ENCODE data around the gene SUSD6.
"Not testable (repeated sequence)": the region's sequence is repeated elsewhere in the genome, so short reads cannot be mapped to it uniquely, and the experiment has no call there.

Gene SUSD6

DNA sequence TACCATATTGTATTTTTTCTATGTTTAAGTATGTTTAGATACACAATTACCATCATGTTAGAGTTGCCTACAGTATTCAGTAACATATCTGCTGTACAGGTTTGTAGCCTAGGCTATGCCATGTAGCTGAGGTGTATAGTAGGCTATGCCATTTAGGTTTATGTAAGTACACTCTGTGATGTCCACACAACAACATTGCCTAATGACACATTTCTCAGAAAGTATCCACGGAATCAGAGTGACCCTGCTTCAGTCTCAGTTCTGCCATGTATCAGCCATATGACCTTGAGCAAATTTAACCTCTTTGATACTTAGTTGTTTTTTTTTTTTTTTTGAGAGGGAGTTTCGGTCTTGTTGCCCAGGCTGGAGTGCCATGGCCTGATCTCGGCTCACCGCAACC is 12.7 kb downstream of the SUSD6 start:
- DNase-seq (ENCODE audit: low read depth in 2 of 2), result no peak

DNA sequence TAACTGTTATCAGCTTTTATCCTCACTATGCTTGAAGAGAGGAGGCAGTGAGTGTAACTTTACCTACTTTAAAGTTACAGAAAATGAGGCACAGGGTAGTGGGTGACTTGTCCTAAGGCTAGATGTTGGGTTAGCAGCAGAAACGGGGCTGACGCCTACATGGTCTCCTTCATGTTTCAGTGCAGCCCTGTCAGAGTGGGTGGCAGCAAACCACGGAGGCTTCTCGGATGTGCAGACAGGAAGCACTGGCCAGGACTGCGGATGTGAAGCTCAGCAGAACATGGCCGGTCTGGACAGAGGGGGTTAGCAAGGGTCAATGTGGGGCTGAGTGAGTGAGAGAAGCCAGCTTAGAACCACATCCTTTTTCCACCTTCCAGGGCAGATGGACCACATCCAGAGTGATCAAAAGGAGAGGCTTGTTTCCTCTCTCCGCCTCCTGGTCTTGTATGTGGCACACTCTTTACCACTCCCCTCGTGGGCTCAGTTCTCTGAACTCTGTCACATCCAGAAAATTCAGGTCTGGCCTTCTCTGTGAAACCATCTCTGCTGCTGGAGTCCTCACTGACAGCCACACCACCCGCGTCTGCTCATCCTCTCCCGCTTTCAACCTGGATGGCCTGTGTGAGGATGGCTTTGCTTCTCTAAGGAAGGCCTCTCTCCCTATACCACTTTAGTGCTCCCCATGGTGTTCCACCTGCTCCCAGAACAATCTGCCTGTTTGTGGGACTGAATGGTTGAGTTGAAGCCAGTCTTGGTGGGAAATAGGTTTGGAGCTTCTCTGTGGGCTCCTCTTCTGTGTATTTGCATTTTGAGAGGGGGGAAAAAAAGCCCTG is 14.1 kb downstream of the SUSD6 start:
- DNase-seq (ENCODE audit: low read depth in 2 of 2), result peak; percentile 72 to 74

DNA sequence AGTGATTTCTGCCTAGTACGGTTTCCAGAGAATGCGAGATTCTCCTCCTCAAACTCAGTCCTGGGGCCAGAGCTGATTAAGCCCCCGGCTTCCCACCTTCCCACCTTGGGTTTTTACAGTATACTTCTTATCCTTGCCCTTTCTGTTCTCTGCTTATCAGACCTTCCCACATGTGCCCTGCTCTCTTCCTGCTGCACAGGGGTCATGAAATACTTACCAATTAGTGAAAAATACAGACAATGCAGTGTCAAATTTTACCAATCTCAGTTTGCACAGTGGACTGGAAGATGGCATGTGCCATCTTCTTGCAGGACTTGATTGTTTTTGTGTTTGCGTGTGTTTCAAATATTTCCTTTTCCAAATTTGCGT is 14.7 kb downstream of the SUSD6 start:
- no peak for DNase-seq (ENCODE audit: low read depth in 2 of 2)

DNA sequence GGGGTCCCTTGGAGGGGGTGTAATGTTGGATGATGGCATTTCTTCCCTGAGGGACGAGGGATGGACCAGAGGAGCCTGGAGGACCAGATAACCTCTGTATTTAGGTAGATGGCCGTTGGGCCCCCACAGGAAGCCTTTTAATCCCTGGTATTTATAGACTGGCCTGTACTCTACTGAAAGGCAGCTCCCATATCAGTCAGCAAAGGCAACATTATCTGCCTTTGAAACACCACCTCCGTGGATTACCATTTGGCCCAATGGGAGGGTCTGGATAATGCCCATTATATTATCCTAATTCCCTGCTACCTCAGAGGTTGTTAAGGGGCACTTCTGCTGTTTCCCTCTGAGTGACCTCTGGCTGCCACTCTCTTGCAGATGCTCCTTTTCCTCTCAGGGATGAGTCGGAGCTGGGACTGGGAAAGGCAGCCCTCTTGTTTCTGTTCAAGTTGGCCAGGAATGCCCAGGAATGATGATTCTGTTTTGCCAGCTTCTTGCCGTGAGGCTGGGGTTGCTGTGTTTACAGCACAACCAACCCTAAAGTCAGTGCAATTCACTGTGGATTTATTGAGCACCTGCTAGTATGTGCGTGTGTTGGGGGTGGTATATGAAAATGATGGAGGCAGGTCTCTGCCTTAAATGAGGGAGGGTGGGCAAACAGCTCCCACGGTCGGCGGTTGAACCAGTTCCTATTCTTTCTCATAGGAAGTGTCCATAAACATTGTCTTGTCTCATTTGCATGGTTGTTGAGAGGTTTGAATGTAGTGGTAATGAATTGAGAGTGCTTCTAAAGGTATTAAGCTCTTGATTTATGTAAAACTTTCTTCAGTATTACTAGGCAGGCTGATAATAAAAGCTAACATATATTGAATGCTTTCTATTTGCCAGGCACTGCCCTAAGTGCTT is 18.1 kb downstream of the SUSD6 start:
- no peak for DNase-seq (ENCODE audit: low read depth in 2 of 2)

DNA sequence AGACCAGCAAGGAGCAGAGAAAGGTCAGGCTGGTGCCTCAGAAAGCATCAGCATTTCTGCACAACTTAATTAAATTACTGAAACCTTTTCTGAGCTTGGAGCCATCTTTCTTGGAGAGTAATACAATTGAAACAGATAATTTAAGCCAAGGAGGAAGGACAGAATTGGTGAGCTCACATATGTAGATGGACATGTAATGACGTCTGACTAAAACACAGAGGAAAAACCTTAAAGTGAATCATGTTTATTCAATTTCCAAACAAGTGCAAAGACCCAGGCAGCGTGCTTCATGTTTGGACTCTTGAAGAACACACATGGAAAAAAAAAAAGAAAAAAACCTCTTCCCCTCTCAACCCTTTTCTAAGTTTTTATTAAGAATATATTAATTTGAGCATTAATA is 19.0 kb downstream of the SUSD6 start:
- DNase-seq (ENCODE audit: low read depth in 2 of 2), result no peak

DNA sequence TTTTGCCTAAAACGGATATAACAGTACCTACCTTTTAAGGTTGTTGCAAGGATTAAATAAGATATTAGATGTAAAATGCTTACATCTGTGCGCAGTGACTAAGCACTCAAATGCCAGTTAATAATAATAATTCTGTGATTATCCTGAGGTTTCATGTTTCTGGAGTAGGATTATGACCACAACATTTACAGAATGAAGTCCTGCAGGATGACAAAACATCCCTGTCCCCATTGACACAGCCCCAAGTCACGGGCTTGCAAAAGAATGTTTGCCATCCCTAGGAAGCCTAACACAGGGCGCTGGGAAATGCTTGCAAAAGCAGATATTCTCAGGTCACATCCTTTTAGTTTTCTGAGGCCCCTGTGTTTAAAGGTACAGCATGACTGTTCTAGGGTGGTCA is 20.1 kb downstream of the SUSD6 start:
- no peak for DNase-seq (ENCODE audit: low read depth in 2 of 2)

DNA sequence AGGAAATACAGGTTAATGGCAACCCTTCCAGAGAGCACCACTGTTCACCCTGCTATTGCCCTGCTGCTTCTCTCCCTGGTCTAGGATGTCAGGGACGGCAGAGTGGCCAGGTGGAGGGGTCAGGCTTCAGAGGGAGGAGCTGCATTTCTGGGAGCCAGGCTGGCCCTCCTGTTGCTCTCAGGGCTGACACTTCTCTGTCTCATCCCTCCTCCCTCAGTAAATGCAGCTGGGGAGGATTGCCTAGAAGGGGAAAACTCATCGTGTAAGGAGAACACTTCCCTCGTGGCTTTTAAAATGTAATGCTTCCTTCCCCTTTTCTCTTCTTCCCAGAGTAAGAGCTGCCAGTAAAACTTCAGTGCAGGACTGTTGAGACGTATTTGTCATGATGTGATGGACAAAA is 20.8 kb downstream of the SUSD6 start:
- DNase-seq (ENCODE audit: low read depth in 2 of 2), result no peak

DNA sequence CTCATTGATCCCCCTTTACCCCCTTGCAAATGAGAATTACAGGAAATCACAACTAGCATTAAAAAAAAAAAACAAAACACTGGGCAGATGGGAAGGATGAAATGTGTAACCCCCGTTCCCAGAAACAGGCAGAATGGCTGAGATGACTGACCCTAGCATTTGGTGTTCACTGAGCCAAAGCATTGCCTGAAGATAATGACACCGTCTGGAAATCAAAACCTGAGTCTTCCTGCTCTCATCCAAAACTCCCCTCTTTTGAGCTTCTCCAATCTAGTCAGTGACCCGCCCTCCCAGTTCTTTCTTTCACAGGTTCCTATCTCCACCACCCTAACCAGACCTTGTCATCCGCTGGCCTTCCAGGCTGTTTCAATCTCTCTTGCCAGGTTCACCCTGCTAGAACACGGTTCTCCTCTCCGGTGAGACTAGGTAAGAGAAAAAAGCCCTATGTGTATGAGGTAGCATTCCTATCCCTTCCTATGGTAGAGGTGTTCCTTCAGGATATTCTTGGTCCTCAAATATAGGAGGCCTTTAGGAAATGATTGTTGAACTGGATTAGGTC is 21.3 kb downstream of the SUSD6 start:
- no peak for DNase-seq (ENCODE audit: low read depth in 2 of 2)

DNA sequence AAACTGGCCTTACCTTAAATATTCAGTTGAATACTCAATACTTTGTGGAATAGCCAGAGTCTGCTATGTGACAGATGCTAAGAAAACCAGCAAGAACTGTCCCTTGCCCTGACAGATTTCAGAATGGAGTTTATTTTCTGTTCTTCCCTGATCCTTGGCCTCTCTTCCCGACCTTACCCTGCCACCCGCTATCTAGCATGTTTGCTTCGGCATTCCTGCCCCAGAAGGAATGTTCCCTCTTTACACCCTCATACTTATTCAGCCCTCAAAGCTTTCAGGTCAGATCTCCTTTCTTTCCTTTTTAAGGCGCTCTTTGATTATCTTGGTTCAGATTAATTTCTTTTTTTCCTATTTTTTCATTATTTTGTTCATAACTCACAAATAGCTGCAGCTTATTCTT is 21.8 kb downstream of the SUSD6 start:
- DNase-seq (ENCODE audit: low read depth in 2 of 2), result no peak

DNA sequence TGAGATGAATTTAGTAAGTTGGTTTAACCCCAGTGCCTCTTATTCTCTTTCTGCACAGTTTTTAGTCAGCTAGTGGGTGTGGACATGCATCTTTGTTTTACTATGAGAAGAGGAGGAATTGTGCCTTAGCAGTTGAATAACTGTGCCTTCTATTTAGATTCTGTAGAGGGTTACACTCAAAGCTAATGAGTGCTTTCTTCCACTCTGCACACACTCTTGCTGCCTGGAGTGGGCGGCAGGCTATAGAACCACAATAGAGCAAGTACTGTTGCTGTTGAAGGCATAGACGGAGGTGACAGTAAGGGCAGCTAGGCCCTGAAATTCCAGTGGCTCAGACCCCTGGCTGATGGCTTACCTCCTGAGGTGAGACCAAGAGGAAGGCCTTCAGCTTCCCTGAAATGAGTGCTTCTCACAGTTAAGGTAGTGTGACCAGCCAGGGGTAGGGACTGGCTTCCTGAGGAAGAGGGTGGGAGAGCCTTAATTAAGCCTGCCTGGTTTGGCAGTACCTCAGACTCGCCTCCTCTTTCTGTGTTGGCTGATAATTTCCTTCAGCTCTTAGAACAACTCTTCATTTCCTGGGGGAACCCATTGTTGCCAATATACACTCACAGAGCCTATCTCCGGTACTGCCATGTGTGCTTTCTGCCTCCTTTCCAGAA is 24.7 kb downstream of the SUSD6 start:
- peak; percentile 49 to 56 for DNase-seq (ENCODE audit: low read depth in 2 of 2)

DNA sequence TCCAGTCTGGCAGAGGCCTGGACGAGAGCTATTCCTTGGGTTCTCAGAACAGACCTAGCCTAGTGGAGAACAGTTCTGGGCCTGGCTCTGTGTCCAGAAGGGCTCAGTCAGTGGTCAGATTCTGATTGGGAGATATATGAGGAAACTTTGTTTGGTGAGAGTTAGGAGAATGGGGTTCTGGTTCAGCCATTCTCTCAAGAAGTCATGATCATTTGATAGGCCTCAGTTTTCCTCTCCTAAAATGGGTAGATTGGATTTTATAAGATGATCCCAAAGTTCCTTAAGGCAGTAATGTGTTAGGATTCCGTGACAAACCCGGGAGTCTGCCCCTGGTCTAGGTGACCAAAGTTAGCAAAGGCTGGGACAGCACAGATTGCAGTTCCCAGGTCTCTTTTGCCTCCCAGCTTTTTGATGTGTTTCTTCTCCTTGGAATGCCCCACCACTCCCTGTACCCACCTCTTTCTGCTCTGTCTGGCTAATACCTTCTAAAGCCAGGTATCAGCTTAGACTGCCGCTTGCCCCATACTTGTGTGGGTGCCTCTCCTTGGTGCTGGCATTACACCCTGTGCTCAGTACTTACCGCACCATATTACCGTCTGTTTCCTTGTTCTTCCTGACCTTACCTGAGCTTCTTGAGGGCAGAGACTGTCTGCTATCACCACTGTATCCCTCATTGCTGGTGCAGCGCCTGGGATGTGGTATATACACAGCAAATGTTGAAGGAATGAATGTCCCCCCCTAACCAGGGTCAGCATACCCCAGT is 25.5 kb downstream of the SUSD6 start:
- no peak for DNase-seq (ENCODE audit: low read depth in 2 of 2)

DNA sequence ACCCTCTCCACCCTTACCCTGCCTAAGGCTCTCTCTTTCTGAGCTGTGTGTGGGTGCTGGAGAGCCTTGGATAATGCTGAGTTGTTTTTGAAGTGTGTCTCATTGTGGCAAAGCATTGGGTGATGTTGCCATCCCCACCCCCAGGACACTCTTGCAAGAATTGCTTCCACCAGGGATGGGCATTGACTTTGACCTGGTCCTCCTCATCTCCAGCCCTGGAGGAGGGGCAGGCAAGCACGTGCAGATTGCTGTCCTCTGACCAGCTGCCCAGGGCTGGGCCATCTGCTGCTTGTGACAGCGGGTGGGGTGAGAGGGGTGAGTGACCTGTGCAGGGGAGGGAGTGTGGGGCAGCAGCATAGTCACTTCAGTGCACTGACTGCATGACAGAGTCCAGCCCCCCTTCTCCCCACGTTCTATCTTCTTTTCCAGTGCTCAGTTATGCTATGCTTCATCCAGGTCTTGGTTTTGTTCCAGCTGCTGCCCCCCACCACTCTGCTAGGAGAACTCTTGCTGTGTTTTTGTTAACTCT is 26.2 kb downstream of the SUSD6 start:
- DNase-seq (ENCODE audit: low read depth in 2 of 2), result no peak

DNA sequence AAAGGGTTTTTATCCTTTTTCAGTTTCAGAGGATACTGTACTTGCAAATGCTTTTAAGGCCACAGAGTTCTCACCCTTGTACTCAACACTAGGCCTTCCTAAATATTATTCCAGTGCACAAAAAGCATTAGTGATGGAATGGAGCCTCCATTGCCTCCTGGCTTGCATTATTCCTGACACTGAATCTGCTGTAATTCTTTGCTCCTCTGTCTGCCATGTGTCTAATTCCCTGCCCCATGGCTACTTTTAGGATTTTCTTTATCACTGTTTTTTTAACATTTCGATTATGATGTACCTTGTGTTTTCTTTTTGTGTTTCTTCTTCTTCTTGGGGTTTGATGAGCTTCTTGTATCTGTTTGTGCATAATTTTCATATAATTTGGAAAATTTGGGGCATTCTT is 29.5 kb downstream of the SUSD6 start:
- no peak for DNase-seq (ENCODE audit: low read depth in 2 of 2)

DNA sequence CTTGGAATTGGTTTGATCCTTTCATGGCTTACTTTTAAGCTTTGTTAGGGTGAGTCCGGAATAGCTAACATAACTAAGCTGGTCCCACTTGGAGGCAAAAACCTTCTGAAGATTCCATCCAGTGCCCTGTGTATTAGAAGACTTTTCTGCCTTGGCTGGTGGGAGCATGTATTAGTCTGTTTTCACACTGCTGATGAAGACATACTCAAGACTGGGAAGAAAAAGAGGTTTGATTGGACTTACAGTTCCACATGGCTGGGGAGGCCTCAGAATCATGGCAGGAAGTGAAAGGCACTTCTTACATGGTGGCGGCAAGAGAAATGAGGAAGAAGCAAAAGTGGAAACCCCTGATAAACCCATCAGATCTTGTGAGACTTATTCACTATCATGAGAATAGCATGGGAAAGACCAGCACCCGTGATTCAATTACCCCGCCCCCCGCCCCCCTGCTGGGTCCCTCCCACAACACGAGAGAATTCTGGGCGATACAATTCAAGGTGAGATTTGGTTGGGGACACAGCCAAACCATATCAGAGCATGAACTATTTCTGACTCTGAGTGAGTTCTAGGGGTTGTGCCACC is 30.9 kb downstream of the SUSD6 start:
- DNase-seq (ENCODE audit: low read depth in 2 of 2), result not testable (repeated sequence)

DNA sequence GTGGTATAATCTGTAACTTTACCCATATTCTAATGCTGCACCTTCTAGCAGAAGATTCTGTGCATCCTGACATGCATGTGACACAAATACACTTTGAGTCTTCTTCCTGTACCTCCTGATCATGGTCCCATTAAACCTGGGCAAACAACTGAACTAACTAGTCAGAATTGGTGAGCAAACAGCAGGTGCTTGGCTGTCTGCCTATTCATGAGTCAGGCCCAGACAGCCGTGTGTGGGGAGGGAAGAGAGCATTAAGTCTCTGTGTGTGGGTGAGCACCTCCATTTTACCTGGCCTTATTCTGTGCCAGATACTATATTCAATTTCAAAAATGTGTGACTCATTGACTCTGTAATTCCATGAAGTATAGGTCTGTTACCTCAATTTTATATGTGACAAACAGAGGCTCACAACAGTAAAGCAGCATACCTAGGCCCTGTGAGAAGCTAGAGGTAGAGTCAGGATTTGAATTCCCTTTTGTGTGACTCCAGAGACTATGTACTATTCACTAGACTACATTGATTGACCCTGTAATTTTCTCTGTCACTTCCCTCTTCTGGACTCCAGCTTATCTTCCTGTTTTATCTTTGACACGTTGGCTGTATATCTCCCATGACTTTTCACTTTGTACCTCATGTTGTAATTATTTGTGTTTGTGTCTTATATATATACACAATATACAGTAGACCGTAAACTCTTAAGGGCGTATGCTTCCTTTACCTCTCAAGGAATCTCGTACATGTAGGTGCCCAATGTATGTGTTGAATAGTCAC is 32.2 kb downstream of the SUSD6 start:
- DNase-seq (ENCODE audit: low read depth in 2 of 2), result peak; percentile 66 to 70

DNA sequence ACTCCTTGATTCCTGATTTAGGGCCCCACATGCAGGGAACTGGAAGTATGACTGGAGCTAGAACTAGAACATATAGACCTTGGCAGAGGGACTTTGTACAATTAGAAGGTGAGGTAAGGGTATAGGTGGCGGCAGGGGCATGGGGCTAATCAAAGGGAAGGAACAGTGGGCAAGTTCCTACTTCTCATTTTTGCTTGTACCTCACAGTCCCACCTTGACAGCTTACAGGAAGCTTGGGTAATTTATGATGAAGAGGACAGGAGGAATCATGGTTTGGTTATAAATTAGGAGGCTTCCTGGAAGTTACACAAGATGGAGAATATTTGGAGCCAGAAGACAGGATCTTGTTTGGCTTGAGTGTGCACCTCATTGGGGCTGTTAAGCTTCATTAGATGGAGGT is 33.4 kb downstream of the SUSD6 start:
- no peak for DNase-seq (ENCODE audit: low read depth in 2 of 2)

DNA sequence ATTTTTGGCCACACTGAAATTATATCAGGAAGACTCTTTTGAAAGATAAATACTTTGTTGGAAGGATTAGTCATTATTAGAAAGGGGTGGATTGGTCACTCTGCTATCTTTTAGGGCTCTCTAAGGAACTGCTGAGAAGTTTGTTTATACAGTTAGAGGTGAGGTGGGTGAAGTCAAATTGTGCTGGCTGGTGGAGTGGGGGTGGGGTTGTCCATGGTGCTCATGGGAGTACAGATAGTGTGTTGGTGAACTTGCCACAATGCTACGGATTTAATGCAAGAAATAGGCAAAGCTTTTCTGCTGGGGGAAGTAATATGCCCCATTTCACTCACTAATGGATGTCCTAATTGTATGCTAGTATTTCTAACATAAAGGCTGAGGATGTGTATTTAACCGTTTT is 35.8 kb downstream of the SUSD6 start:
- DNase-seq (ENCODE audit: low read depth in 2 of 2), result no peak

DNA sequence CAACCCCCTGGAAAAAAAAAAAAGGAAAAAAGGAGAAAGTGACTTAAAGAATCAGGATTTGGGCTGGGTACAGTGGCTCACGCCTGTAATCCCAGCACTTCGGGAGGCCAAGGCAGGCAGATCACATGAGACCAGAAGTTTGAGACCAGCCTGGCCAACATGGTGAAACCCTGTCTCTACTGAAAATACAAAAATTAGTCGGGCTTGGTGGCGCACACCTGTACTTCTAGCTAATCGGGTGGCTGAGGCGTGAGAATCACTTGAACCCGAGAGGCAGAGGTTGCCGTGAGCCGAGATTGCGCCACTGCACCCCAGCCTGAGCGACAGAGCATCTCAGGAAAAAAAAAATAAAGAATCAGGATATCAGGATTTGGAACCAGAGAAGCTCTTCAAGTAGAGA is 36.2 kb downstream of the SUSD6 start:
- DNase-seq (ENCODE audit: low read depth in 2 of 2), result not testable (repeated sequence)

DNA sequence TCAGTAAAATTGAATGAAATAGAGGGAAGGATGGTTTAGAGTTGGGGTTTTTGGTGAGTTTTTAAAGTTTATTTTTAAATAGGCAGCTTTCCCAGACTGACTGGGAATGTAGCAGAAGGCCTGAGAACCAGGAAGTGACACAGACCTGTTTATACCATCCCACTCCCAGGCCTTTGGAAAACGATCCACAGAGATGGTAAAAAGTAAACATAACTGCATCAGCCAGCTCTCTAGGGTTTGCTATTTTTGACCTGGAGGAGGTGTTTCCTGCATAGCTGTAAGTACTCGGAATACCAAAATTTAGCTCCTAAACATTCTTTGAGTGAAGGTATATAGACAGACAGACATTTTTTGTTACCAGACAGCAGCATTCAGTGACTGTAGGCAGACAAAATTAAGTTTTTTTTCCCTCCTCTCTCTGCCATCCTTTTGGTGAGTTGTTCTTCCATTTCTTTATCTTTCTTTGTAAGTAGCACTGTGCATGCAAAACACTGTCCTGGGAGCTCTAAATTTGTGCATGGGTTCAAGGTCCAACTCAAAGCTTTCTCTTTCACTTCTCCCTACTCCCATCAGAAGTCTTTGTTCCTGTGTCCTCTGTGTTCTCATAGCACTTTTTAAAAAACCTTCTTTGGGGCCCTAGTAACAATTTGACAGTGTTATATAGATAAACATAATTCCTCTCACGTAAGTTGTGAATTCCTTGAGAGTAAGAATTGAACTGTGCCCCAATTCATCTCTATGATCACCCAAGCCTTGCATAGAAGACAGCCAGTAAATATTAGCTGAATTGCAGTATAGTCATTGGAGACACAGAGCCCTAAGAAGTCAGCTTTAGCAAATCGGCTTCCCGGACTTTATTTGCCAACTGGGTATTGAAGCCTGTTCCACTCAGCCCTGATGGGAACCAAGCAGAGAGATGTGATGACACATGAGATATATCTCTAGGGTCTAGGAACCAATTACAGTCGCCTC is 37.4 kb downstream of the SUSD6 start:
- no peak for DNase-seq (ENCODE audit: low read depth in 2 of 2)
